Activated CD4-positive, alpha-beta memory T cell treated with anti-CD3 and anti-CD28 coated beads, Interleukin-2, amount 10 ng/mL, durations not matched to agents 7 days and 5 days (primary cell): ENCODE results near the gene CADPS2. TPM values are rescaled to one million over a fixed set of nuclear protein-coding genes. Genes with fewer than 3 reads are reported as not detected.

Experiments
- CTCF ChIA-PET: fragments of 350-600 bp; sonication (Branson Sonifier 250); formaldehyde crosslinking; loops from one replicate; lab custom pipeline; 2021; ENCODE audit warnings: antibody characterized with exemption, inconsistent platforms; lab: Charles Lee
- POLR2A ChIA-PET: fragments of 350-600 bp; sonication (Branson Sonifier 250); formaldehyde crosslinking; loops from one replicate; lab custom pipeline; 2021; ENCODE audit warnings: antibody characterized with exemption; lab: Charles Lee
- DNase-seq: peaks from one replicate; pipeline ENCODE4 v3.0.0-alpha.2; 2020
- H3K27ac Mint-ChIP-seq: one replicate; pipeline ENCODE4 v1.8.0; 2021; ENCODE audit warnings: mild to moderate bottlenecking, mixed read lengths
- H3K27me3 Mint-ChIP-seq: one replicate; pipeline ENCODE4 v1.8.0; 2021; ENCODE audit warnings: mixed read lengths
- H3K36me3 Mint-ChIP-seq: one replicate; pipeline ENCODE4 v1.8.0; 2021; ENCODE audit warnings: low read depth, mixed read lengths
- H3K4me1 Mint-ChIP-seq: one replicate; pipeline ENCODE4 v1.8.0; 2021; ENCODE audit warnings: mixed read lengths
- H3K4me3 Mint-ChIP-seq: one replicate; pipeline ENCODE4 v1.8.0; 2021; ENCODE audit warnings: mild to moderate bottlenecking, mixed read lengths
- H3K9me3 Mint-ChIP-seq: one replicate; pipeline ENCODE4 v1.8.0; 2021; ENCODE audit warnings: mixed read lengths
- total RNA-seq, 2 experiments: library from RNA; stranded (reverse); gene quantifications; one replicate each; pipeline ENCODE4 v1.2.3, GENCODE V29; 2021

CADPS2 gene
- not detected for total RNA-seq

- H3K27ac Mint-ChIP-seq: no peak within 1 kb of the TSS
- H3K27me3 Mint-ChIP-seq: peaks cover 42% of the 10 kb centered on the region
- H3K9me3 Mint-ChIP-seq: no peaks in the 10 kb centered on the region
- peak within 1 kb of the TSS; percentile 34 for H3K4me3 Mint-ChIP-seq
- H3K36me3 Mint-ChIP-seq: no peaks in the 10 kb centered on the region
- peaks cover 10% of the 10 kb centered on the region for H3K4me1 Mint-ChIP-seq
- ChIA-PET CTCF (no interaction called here), POLR2A (no interaction called here)
- DNase-seq: peak; percentile 18
These were observed at the start of gene CADPS2 for GRCh38 chr7:122886357-122887081. Gene CADPS2, minus strand, starts transcription at chr7:122886460. Its CDS starts 123 bp downstream, at chr7:122886337.

GRCh38 chr7:122935620-122936019, 49.4 kb upstream of the CADPS2 start:
- Mint-ChIP-seq H3K4me3 (no peak overlapping the region), H3K4me1 (no peaks in the 10 kb centered on the region), H3K27ac (no peak overlapping the region), H3K36me3 (no peaks in the 10 kb centered on the region), H3K27me3 (no peaks in the 10 kb centered on the region), H3K9me3 (peaks cover 5% of the 10 kb centered on the region)
- no peak for DNase-seq
- ChIA-PET POLR2A (no interaction called here), CTCF (no interaction called here)

GRCh38 chr7:122919643-122920181, 33.5 kb upstream of the CADPS2 start:
- ChIA-PET POLR2A (no interaction called here), CTCF (no interaction called here)
- H3K4me3 Mint-ChIP-seq: no peak overlapping the region
- peaks cover 2% of the 10 kb centered on the region for H3K9me3 Mint-ChIP-seq
- no peak overlapping the region for H3K27ac Mint-ChIP-seq
- H3K27me3 Mint-ChIP-seq: no peaks in the 10 kb centered on the region
- no peaks in the 10 kb centered on the region for H3K4me1 Mint-ChIP-seq
- DNase-seq: no peak
- H3K36me3 Mint-ChIP-seq: no peaks in the 10 kb centered on the region

- Mint-ChIP-seq H3K4me1 (no peaks in the 10 kb centered on the region), H3K9me3 (peaks cover 7% of the 10 kb centered on the region), H3K4me3 (no peak overlapping the region), H3K36me3 (no peaks in the 10 kb centered on the region), H3K27ac (no peak overlapping the region), H3K27me3 (no peaks in the 10 kb centered on the region)
- ChIA-PET POLR2A (no interaction called here), CTCF (no interaction called here)
- no peak for DNase-seq
These were observed 28.6 kb upstream of the CADPS2 start for GRCh38 chr7:122914812-122915211.

- peaks cover 5% of the 10 kb centered on the region for H3K9me3 Mint-ChIP-seq
- DNase-seq: no peak
- CTCF ChIA-PET: no interaction called here
- H3K27ac Mint-ChIP-seq: no peak overlapping the region
- H3K4me3 Mint-ChIP-seq: no peak overlapping the region
- POLR2A ChIA-PET: no interaction called here
- no peaks in the 10 kb centered on the region for H3K27me3 Mint-ChIP-seq
- no peaks in the 10 kb centered on the region for H3K4me1 Mint-ChIP-seq
- no peaks in the 10 kb centered on the region for H3K36me3 Mint-ChIP-seq
These were observed 27.3 kb upstream of the CADPS2 start for GRCh38 chr7:122913608-122914007.

- Mint-ChIP-seq H3K9me3 (peaks cover 2% of the 10 kb centered on the region), H3K27ac (no peak overlapping the region), H3K4me1 (no peaks in the 10 kb centered on the region), H3K27me3 (no peaks in the 10 kb centered on the region), H3K36me3 (no peaks in the 10 kb centered on the region), H3K4me3 (no peak overlapping the region)
- POLR2A ChIA-PET: no interaction called here
- DNase-seq: no peak
- CTCF ChIA-PET: no interaction called here
These were observed 16.7 kb upstream of the CADPS2 start for GRCh38 chr7:122902751-122903495.

GRCh38 chr7:122901250-122901649, 15.0 kb upstream of the CADPS2 start:
- ChIA-PET POLR2A (no interaction called here), CTCF (no interaction called here)
- Mint-ChIP-seq H3K27ac (no peak overlapping the region), H3K36me3 (no peaks in the 10 kb centered on the region), H3K4me3 (no peak overlapping the region), H3K27me3 (no peaks in the 10 kb centered on the region), H3K4me1 (no peaks in the 10 kb centered on the region), H3K9me3 (peaks cover 4% of the 10 kb centered on the region)
- DNase-seq: no peak

- no peaks in the 10 kb centered on the region for H3K4me1 Mint-ChIP-seq
- no peak overlapping the region for H3K4me3 Mint-ChIP-seq
- no peaks in the 10 kb centered on the region for H3K27me3 Mint-ChIP-seq
- DNase-seq: no peak
- ChIA-PET POLR2A (no interaction called here), CTCF (no interaction called here)
- H3K36me3 Mint-ChIP-seq: no peaks in the 10 kb centered on the region
- no peak overlapping the region for H3K27ac Mint-ChIP-seq
- peaks cover 2% of the 10 kb centered on the region for H3K9me3 Mint-ChIP-seq
These were observed 10.2 kb upstream of the CADPS2 start for GRCh38 chr7:122896509-122896908.

- Mint-ChIP-seq H3K9me3 (peaks cover 2% of the 10 kb centered on the region), H3K36me3 (no peaks in the 10 kb centered on the region)
These were observed 7.2 kb upstream of the CADPS2 start for GRCh38 chr7:122893486-122893885.

GRCh38 chr7:122889116-122889515, 2.9 kb upstream of the CADPS2 start:
- DNase-seq: no peak
- H3K4me1 Mint-ChIP-seq: peaks cover 10% of the 10 kb centered on the region
- H3K4me3 Mint-ChIP-seq: no peak overlapping the region
- CTCF ChIA-PET: no interaction called here
- peaks cover 39% of the 10 kb centered on the region for H3K27me3 Mint-ChIP-seq
- POLR2A ChIA-PET: no interaction called here
- no peaks in the 10 kb centered on the region for H3K9me3 Mint-ChIP-seq
- H3K36me3 Mint-ChIP-seq: no peaks in the 10 kb centered on the region
- no peak overlapping the region for H3K27ac Mint-ChIP-seq

More at GRCh38 chr7:122893486-122893885, 7.2 kb upstream of the CADPS2 start:
- POLR2A ChIA-PET: no interaction called here
- Mint-ChIP-seq H3K4me3 (no peak overlapping the region), H3K27ac (no peak overlapping the region), H3K4me1 (no peaks in the 10 kb centered on the region), H3K27me3 (peaks cover 7% of the 10 kb centered on the region)
- CTCF ChIA-PET: no interaction called here
- no peak for DNase-seq

- DNase-seq: no peak
- Mint-ChIP-seq H3K36me3 (no peaks in the 10 kb centered on the region), H3K27me3 (peaks cover 42% of the 10 kb centered on the region), H3K4me3 (no peak overlapping the region), H3K4me1 (peaks cover 10% of the 10 kb centered on the region), H3K9me3 (no peaks in the 10 kb centered on the region), H3K27ac (no peak overlapping the region)
- ChIA-PET POLR2A (no interaction called here), CTCF (no interaction called here)
These were observed 1.6 kb upstream of the CADPS2 start for GRCh38 chr7:122887848-122888247.

- Mint-ChIP-seq H3K27ac (no peak overlapping the region), H3K4me1 (peaks cover 10% of the 10 kb centered on the region), H3K27me3 (peaks cover 42% of the 10 kb centered on the region), H3K9me3 (no peaks in the 10 kb centered on the region), H3K4me3 (peak overlapping the region; percentile 34), H3K36me3 (no peaks in the 10 kb centered on the region)
- POLR2A ChIA-PET: no interaction called here
- DNase-seq: no peak
- CTCF ChIA-PET: no interaction called here
These were observed 938 bp upstream of the CADPS2 start for GRCh38 chr7:122887198-122887597.

- Mint-ChIP-seq H3K4me3 (peak overlapping the region; percentile 4), H3K36me3 (no peaks in the 10 kb centered on the region), H3K9me3 (no peaks in the 10 kb centered on the region), H3K27ac (no peak overlapping the region), H3K4me1 (peaks cover 10% of the 10 kb centered on the region), H3K27me3 (peaks cover 42% of the 10 kb centered on the region)
- POLR2A ChIA-PET: no interaction called here
- CTCF ChIA-PET: no interaction called here
- DNase-seq: no peak
These were observed 490 bp downstream of the CADPS2 start for GRCh38 chr7:122885583-122886356.
